ENCODE data around the gene LAMA3.

Gene LAMA3

GRCh38 chr18:23706971-23707640 lies 17.9 kb downstream of the LAMA3 start:
- no peak overlapping the region for H2AFZ ChIP-seq (ENCODE audit: low read length)
- no peaks in the 10 kb centered on the region for H3K27me3 ChIP-seq (ENCODE audit: insufficient read depth, low read length, poor library complexity, severe bottlenecking)
- no peak overlapping the region for H3K4me2 ChIP-seq (ENCODE audit: low read depth, low read length, poor library complexity, severe bottlenecking)
- no peaks in the 10 kb centered on the region for H4K20me1 ChIP-seq (ENCODE audit: insufficient read depth, low read length, poor library complexity, severe bottlenecking)
- TF ChIP-seq CTCF (conservative IDR thresholded peaks at IDR 0.05; ENCODE audit: low read length) (no peak), EZH2phosphoT487 (IDR thresholded peaks at IDR 0.05; ENCODE audit: borderline replicate concordance) (no peak)
- no peak overlapping the region for H3K4me3 ChIP-seq (ENCODE audit: low read length, poor library complexity, severe bottlenecking)
- H3F3A ChIP-seq (ENCODE audit: low read depth): no peaks in the 10 kb centered on the region
- H3K36me3 ChIP-seq (ENCODE audit: insufficient read depth, low read length): no peaks in the 10 kb centered on the region
- H3K9me2 ChIP-seq (replicated peaks; ENCODE audit: low read depth, low read length): no peaks in the 10 kb centered on the region
- H3K79me2 ChIP-seq (ENCODE audit: insufficient read depth, low read length): no peaks in the 10 kb centered on the region
- H3K4me1 ChIP-seq (ENCODE audit: insufficient read depth, low read length, poor library complexity, severe bottlenecking): peaks cover 21% of the 10 kb centered on the region
- H3K9me3 ChIP-seq (ENCODE audit: insufficient read depth, low read depth, low read length): no peaks in the 10 kb centered on the region
- no peak overlapping the region for H3K9ac ChIP-seq (ENCODE audit: low read depth, low read length, poor library complexity, severe bottlenecking)

DNA sequence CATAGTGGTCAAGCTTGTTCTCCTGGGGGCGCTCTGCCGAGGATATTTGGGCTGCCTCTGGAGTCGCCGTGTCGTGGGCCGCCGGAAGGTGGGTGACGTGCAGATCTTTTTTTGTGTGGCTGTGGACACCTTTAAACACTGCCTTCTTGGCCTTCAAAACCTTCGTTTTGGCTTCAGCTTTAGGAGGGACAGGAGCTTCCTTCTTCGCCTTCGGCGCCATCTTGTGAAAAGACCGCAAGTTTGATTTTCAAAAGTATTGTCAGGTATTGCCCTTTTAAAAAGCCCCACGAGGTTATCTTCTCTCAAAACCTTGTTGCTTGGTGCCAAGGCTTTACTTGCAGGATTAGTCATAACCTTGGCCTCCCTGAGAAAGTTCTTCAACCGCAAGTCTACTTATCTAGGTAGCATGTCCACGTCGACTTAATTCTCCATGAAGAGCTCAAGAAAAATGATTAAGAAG lies 20.8 kb downstream of the LAMA3 start:
- Histone ChIP-seq H2AFZ (ENCODE audit: low read length) (0 out of 2 replicates have a peak overlapping the region, but pooled peaks have one; percentile 22), H3K4me2 (ENCODE audit: low read depth, low read length, poor library complexity, severe bottlenecking) (no peak overlapping the region), H3K36me3 (ENCODE audit: insufficient read depth, low read length) (no peaks in the 10 kb centered on the region), H3K9ac (ENCODE audit: low read depth, low read length, poor library complexity, severe bottlenecking) (no peak overlapping the region), H3K27me3 (ENCODE audit: insufficient read depth, low read length, poor library complexity, severe bottlenecking) (no peaks in the 10 kb centered on the region), H3F3A (ENCODE audit: low read depth) (no peaks in the 10 kb centered on the region), H3K9me3 (ENCODE audit: insufficient read depth, low read depth, low read length) (no peaks in the 10 kb centered on the region), H4K20me1 (ENCODE audit: insufficient read depth, low read length, poor library complexity, severe bottlenecking) (no peaks in the 10 kb centered on the region), H3K9me2 (replicated peaks; ENCODE audit: low read depth, low read length) (no peaks in the 10 kb centered on the region), H3K79me2 (ENCODE audit: insufficient read depth, low read length) (no peaks in the 10 kb centered on the region), H3K4me3 (ENCODE audit: low read length, poor library complexity, severe bottlenecking) (no peak overlapping the region), H3K4me1 (ENCODE audit: insufficient read depth, low read length, poor library complexity, severe bottlenecking) (peaks cover 35% of the 10 kb centered on the region)
- TF ChIP-seq CTCF (conservative IDR thresholded peaks at IDR 0.05; ENCODE audit: low read length): 0 out of 2 replicates have a peak, but pooled peaks have one; percentile 9
- TF ChIP-seq EZH2phosphoT487 (IDR thresholded peaks at IDR 0.05; ENCODE audit: borderline replicate concordance): no peak

DNA sequence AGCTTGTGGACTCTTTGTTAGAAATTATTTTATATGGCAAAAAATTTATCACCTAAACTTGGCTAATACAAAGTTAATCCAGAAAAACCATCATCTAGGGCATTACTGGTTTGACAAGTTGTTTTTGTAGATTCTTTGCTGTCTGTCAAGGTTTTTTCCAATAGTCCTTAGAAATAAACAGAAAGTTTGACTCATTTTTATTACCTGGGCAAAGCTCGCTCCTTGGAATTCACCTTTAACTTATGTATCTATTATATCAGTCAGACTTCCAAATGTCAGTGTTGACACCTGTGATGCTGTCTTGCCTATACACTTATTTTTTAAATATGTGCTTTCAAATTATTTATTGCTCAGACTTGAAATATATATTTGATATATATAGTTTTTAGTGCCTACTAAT lies 21.7 kb downstream of the LAMA3 start:
- Histone ChIP-seq H2AFZ (ENCODE audit: low read length) (no peak overlapping the region), H3K27me3 (ENCODE audit: insufficient read depth, low read length, poor library complexity, severe bottlenecking) (no peaks in the 10 kb centered on the region), H3K4me2 (ENCODE audit: low read depth, low read length, poor library complexity, severe bottlenecking) (peak overlapping the region; percentile 52), H3K4me3 (ENCODE audit: low read length, poor library complexity, severe bottlenecking) (no peak overlapping the region), H3K4me1 (ENCODE audit: insufficient read depth, low read length, poor library complexity, severe bottlenecking) (peaks cover 39% of the 10 kb centered on the region), H3K79me2 (ENCODE audit: insufficient read depth, low read length) (no peaks in the 10 kb centered on the region), H3K9me2 (replicated peaks; ENCODE audit: low read depth, low read length) (no peaks in the 10 kb centered on the region), H4K20me1 (ENCODE audit: insufficient read depth, low read length, poor library complexity, severe bottlenecking) (no peaks in the 10 kb centered on the region), H3K36me3 (ENCODE audit: insufficient read depth, low read length) (no peaks in the 10 kb centered on the region), H3K9ac (ENCODE audit: low read depth, low read length, poor library complexity, severe bottlenecking) (no peak overlapping the region), H3F3A (ENCODE audit: low read depth) (no peaks in the 10 kb centered on the region), H3K9me3 (ENCODE audit: insufficient read depth, low read depth, low read length) (no peaks in the 10 kb centered on the region)
- no peak for TF ChIP-seq EZH2phosphoT487 (IDR thresholded peaks at IDR 0.05; ENCODE audit: borderline replicate concordance)
- TF ChIP-seq CTCF (conservative IDR thresholded peaks at IDR 0.05; ENCODE audit: low read length): no peak

All from Loucy (cell line).